SU-DHL-6 (cell line): Measurements from ENCODE around the gene SLC25A43.
"Not testable (repeated sequence)": the region's sequence is repeated elsewhere in the genome, so short reads cannot be mapped to it uniquely, and the experiment has no call there.

Experiments used
- H2AFZ ChIP-seq: fragments of 200-600 bp; sonication (generic); 2 replicates; pipeline ENCODE4 v1.6.1; 2014; ENCODE audit warnings: low read depth, mild to moderate bottlenecking, moderate library complexity, mixed read lengths, antibody characterized with exemption, low read length; ENCODE audit not compliant: severe bottlenecking
- H3F3A ChIP-seq: fragments of 200-600 bp; shearing (Covaris generic); 2 replicates; pipeline ENCODE4 v1.6.0; 2016; ENCODE audit warnings: antibody characterized with exemption, mild to moderate bottlenecking; ENCODE audit not compliant: insufficient read depth
- H3K27ac ChIP-seq: fragments of 200-600 bp; sonication (generic); 2 replicates; pipeline ENCODE4 v1.5.1; 2016; ENCODE audit warnings: low read depth, mild to moderate bottlenecking, low read length, moderate library complexity, mixed read lengths
- H3K27me3 ChIP-seq: fragments of 200-600 bp; sonication (generic), shearing (Covaris generic); 2 replicates; pipeline ENCODE4 v1.6.0; 2014; ENCODE audit warnings: mild to moderate bottlenecking, low read length
- H3K36me3 ChIP-seq: fragments of 200-600 bp; sonication (generic); 2 replicates; pipeline ENCODE4 v1.6.1; 2014; ENCODE audit warnings: mild to moderate bottlenecking, low read length, mixed read lengths
- H3K4me2 ChIP-seq: fragments of 300-600, 200-600 bp; shearing (Covaris generic), sonication (generic); 2 replicates; pipeline ENCODE4 v1.6.0; 2014; ENCODE audit warnings: low read length, low read depth, mild to moderate bottlenecking; ENCODE audit not compliant: poor library complexity, severe bottlenecking
- H3K4me3 ChIP-seq: fragments of 200-600 bp; sonication (generic); 2 replicates; pipeline ENCODE4 v1.5.1; 2014; ENCODE audit warnings: antibody characterized with exemption, low read length, mild to moderate bottlenecking, mixed read lengths; ENCODE audit not compliant: insufficient read depth, poor library complexity, severe bottlenecking
- H3K79me2 ChIP-seq: fragments of 200-600 bp; sonication (generic); 2 replicates; pipeline ENCODE4 v1.6.1; 2014; ENCODE audit warnings: mild to moderate bottlenecking, low read length, moderate library complexity; ENCODE audit not compliant: insufficient read depth
- H3K9ac ChIP-seq: fragments of 200-600 bp; sonication (generic); 2 replicates; pipeline ENCODE4 v1.7.0; 2014; ENCODE audit warnings: mild to moderate bottlenecking, low read length
- H3K9me2 ChIP-seq: fragments of 200-600 bp; sonication (generic); replicated peaks from 2 replicates; pipeline ENCODE4 v1.6.1; 2014; ENCODE audit warnings: low read length; ENCODE audit not compliant: insufficient read depth
- H3K9me3 ChIP-seq: fragments of 200-600 bp; sonication (generic); 2 replicates; pipeline ENCODE4 v1.6.1; 2014; ENCODE audit warnings: low read length, mixed read lengths; ENCODE audit not compliant: insufficient read depth
- H4K20me1 ChIP-seq: fragments of 200-600 bp; sonication (generic); 2 replicates; pipeline ENCODE4 v1.6.1; 2014; ENCODE audit warnings: low read depth, mild to moderate bottlenecking, antibody characterized with exemption, low read length, moderate library complexity, mixed read lengths
- EZH2phosphoT487 ChIP-seq: fragments of 200-600 bp; sonication (generic), shearing (Covaris generic); conservative IDR thresholded peaks from 2 replicates; pipeline ENCODE4 v1.6.1; 2018; ENCODE audit warnings: mild to moderate bottlenecking, antibody characterized with exemption, low read length, moderate library complexity, mixed read lengths
- TF ChIP-seq, protein P1 (sequence below): fragments of 200-600 bp; sonication (generic); IDR thresholded peaks from one replicate; pipeline ENCODE4 v1.5.1; 2017; ENCODE audit warnings: antibody characterized with exemption, mild to moderate bottlenecking, low read length, moderate library complexity; ENCODE audit not compliant: insufficient read depth, poor library complexity, severe bottlenecking

SLC25A43 gene

DNA sequence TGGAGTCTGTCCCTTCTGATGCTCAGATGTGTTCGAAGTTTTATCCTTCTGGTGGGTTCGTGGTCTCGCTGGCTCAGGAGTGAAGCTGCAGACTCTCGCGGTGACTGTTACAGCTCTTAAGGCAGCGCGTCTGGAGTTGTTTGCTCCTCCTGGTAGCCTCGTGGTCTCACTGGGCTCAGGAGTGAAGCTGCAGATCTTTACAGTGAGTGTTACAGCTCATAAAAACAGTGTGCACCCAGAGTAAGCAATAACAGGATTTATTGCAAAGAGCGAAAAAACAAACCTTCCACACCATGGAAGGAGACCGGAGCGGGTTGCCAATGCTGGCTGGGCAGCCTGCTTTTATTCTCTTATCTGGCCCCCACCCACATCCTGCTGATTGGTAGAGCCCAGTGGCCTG lies 87.6 kb downstream of the SLC25A43 start:
- H3K9ac ChIP-seq, result no peak overlapping the region
- no peaks in the 10 kb centered on the region for H3K9me3 ChIP-seq
- no peaks in the 10 kb centered on the region for H3F3A ChIP-seq
- H2AFZ ChIP-seq, result no peak overlapping the region
- H4K20me1 ChIP-seq, result no peaks in the 10 kb centered on the region
- no peak overlapping the region for H3K4me3 ChIP-seq
- H3K36me3 ChIP-seq, result no peaks in the 10 kb centered on the region
- TF ChIP-seq, protein P1, sequence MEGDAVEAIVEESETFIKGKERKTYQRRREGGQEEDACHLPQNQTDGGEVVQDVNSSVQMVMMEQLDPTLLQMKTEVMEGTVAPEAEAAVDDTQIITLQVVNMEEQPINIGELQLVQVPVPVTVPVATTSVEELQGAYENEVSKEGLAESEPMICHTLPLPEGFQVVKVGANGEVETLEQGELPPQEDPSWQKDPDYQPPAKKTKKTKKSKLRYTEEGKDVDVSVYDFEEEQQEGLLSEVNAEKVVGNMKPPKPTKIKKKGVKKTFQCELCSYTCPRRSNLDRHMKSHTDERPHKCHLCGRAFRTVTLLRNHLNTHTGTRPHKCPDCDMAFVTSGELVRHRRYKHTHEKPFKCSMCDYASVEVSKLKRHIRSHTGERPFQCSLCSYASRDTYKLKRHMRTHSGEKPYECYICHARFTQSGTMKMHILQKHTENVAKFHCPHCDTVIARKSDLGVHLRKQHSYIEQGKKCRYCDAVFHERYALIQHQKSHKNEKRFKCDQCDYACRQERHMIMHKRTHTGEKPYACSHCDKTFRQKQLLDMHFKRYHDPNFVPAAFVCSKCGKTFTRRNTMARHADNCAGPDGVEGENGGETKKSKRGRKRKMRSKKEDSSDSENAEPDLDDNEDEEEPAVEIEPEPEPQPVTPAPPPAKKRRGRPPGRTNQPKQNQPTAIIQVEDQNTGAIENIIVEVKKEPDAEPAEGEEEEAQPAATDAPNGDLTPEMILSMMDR, result no peak
- TF ChIP-seq EZH2phosphoT487, result no peak
- no peaks in the 10 kb centered on the region for H3K79me2 ChIP-seq
- no peak overlapping the region for H3K27ac ChIP-seq
- no peak overlapping the region for H3K4me2 ChIP-seq
- no peaks in the 10 kb centered on the region for H3K27me3 ChIP-seq
- H3K9me2 ChIP-seq, result no peaks in the 10 kb centered on the region

DNA sequence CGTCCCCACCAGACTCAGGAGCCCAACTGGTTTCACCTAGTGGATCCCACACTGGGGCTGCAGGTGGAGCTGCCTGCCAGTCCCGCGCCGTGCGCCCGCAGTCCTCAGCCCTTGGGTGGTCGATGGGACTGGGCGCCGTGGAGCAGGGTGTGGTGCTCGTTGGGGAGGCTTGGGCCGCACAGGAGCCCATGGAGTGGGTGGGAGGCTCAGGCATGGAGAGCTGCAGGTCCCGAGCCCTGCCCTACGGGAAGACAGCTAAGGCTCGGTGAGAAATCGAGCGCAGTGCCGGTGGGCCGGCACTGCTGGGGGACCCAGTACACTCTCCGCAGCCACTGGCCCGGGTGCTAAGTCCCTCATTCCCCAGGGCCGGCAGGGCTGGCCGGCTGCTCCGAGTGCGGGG lies 88.6 kb downstream of the SLC25A43 start:
- not testable (repeated sequence) for H3K27me3 ChIP-seq, H3F3A ChIP-seq, H3K9me2 ChIP-seq, H4K20me1 ChIP-seq, H3K9me3 ChIP-seq, H3K79me2 ChIP-seq, H3K4me3 ChIP-seq, H3K4me2 ChIP-seq, H3K9ac ChIP-seq, H3K36me3 ChIP-seq, H2AFZ ChIP-seq, H3K27ac ChIP-seq

DNA sequence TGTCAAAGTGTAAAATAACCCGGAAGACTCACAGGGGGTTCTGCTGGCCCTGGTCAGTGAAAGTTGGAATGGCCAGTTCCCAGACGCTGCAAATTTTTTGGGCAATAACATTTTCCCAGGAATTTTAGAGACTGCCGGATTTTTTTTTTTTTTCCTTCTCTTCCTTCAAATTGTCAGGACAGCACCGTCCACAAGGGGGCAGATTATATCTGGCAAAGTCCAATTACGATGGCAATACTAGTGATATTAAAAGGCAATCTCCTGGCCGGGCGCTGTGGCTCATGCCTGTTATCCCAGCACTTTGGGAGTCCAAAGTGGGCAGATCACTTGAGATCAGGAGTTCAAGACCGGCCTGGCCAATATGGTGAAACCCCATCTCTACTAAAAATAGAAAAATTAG lies 89.6 kb downstream of the SLC25A43 start:
- Histone ChIP-seq H3K9me3 (no peaks in the 10 kb centered on the region), H3F3A (no peaks in the 10 kb centered on the region), H3K36me3 (no peaks in the 10 kb centered on the region), H4K20me1 (no peaks in the 10 kb centered on the region), H3K27ac (no peak overlapping the region), H3K9me2 (no peaks in the 10 kb centered on the region), H3K9ac (no peak overlapping the region), H3K4me3 (no peak overlapping the region), H3K4me2 (no peak overlapping the region), H2AFZ (no peak overlapping the region), H3K27me3 (no peaks in the 10 kb centered on the region), H3K79me2 (no peaks in the 10 kb centered on the region)
- TF ChIP-seq, protein P1, result peak; percentile 50
- no peak for TF ChIP-seq EZH2phosphoT487

DNA sequence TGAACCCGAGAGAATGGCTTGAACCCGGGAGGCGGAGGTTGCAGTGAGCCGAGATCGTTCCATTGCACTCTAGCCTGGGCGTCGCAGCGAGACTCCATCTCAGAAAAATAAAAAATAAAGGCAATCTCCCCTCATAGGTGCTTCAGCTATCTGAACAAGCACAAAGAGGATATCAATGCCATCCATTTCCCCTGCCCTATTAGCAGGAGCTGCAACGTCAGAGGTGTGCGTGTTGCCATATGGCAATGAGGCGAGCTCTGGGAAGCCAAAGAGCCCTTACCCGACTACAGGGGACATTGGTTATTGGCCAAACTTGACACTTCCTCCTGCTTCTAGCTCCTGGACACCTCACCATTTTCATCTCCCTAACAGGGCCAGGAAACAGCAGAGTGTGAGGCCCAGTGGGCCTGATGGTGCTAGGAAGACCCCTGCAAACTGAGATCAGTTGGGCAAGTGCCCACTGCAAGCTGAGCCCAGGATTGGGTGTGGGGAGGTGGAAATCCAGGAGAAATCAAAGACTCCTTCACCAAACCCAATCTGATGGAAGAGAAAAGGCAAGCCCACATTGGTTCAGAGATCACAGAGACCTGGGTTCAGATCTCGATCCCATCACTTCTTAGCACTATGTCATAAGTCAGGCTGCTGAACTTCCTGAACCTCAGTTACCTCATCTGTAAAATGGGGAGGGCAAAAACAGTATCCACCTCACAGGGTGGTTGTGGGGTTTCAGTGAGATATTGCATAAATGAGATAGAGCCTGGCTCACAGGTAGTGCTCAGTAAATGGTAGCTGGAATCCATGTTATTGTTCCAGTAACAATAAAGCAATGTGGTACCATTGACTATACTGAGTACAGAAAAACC lies 90.3 kb downstream of the SLC25A43 start:
- Histone ChIP-seq H3K9me2 (no peaks in the 10 kb centered on the region), H2AFZ (no peak overlapping the region), H3K4me3 (no peak overlapping the region), H3K9ac (no peak overlapping the region), H3K27me3 (no peaks in the 10 kb centered on the region), H4K20me1 (no peaks in the 10 kb centered on the region), H3K4me2 (no peak overlapping the region), H3K36me3 (no peaks in the 10 kb centered on the region), H3K27ac (no peak overlapping the region), H3K9me3 (no peaks in the 10 kb centered on the region), H3F3A (no peaks in the 10 kb centered on the region), H3K79me2 (no peaks in the 10 kb centered on the region)
- TF ChIP-seq, protein P1, result no peak
- TF ChIP-seq EZH2phosphoT487, result no peak
